GM19099 (cell line): Measurements from ENCODE around the gene COL1A1.

Experiments
- POLR2A ChIP-seq: IDR thresholded peaks from 3 replicates; pipeline ENCODE4 v1.6.1; 2011; ENCODE audit warnings: low read depth; ENCODE audit not compliant: insufficient read length; ENCODE audit errors: extremely low read depth

The COL1A1 gene

GRCh38 chr17:50143461-50144176 lies 57.8 kb downstream of the COL1A1 start:
- no peak for TF ChIP-seq POLR2A

- no peak for TF ChIP-seq POLR2A
These were observed 59.7 kb downstream of the COL1A1 start for GRCh38 chr17:50141745-50142110.

- TF ChIP-seq POLR2A: no peak
These were observed 60.2 kb downstream of the COL1A1 start for GRCh38 chr17:50141026-50141744.

- TF ChIP-seq POLR2A: no peak
These were observed 61.2 kb downstream of the COL1A1 start for GRCh38 chr17:50139950-50140885.

- no peak for TF ChIP-seq POLR2A
These were observed 62.1 kb downstream of the COL1A1 start for GRCh38 chr17:50139185-50139783.

GRCh38 chr17:50137042-50137441 lies 64.4 kb downstream of the COL1A1 start:
- TF ChIP-seq POLR2A: no peak

GRCh38 chr17:50136096-50136687 lies 65.2 kb downstream of the COL1A1 start:
- no peak for TF ChIP-seq POLR2A

- TF ChIP-seq POLR2A: no peak
These were observed 65.9 kb downstream of the COL1A1 start for GRCh38 chr17:50135316-50136095.

- no peak for TF ChIP-seq POLR2A
These were observed 67.0 kb downstream of the COL1A1 start for GRCh38 chr17:50134206-50135110.

GRCh38 chr17:50133769-50134099 lies 67.7 kb downstream of the COL1A1 start:
- no peak for TF ChIP-seq POLR2A
